ENCODE results near the gene PPFIBP2. TPM values are rescaled to one million over a fixed set of nuclear protein-coding genes. Genes with fewer than 3 reads are reported as not detected.
A peak's percentile ranks its signal among the peaks of the same experiment; 100 is the strongest.

The PPFIBP2 gene
- total and polyA plus RNA-seq, 2 of the 13 experiments (the other 11 are each of a cell fraction or from before 2014, with no cell fraction given), result 15.0 to 52.5 TPM

DNA sequence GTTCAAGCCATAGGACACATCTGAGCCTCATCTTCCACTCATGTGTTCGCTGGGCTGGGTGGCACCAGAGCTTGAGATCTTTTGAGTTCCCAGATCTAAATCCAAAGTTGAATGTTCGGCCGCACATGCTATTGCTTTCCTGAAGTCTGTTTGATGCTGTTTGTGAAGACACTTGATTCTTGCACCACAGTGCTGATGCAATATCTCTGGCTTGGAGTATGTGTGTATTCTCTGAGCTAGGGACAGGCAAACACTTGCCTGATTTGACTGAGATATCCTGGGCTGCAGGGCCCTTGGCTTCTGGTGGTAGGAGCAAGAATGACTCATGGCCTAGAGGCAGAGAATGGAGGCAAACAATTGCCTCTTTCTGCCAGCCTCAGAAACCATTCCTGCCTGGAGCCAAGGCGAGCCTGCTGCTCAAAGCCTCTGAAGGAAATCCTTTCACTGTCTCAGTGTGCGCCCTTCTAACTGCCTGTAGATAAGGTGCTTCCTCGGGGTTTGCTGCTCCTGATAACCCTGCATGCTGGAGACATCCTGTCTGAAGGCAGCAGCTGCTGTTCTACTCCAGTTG lies 86.5 kb downstream of the PPFIBP2 start (continued):
- TF ChIP-seq, protein P1, sequence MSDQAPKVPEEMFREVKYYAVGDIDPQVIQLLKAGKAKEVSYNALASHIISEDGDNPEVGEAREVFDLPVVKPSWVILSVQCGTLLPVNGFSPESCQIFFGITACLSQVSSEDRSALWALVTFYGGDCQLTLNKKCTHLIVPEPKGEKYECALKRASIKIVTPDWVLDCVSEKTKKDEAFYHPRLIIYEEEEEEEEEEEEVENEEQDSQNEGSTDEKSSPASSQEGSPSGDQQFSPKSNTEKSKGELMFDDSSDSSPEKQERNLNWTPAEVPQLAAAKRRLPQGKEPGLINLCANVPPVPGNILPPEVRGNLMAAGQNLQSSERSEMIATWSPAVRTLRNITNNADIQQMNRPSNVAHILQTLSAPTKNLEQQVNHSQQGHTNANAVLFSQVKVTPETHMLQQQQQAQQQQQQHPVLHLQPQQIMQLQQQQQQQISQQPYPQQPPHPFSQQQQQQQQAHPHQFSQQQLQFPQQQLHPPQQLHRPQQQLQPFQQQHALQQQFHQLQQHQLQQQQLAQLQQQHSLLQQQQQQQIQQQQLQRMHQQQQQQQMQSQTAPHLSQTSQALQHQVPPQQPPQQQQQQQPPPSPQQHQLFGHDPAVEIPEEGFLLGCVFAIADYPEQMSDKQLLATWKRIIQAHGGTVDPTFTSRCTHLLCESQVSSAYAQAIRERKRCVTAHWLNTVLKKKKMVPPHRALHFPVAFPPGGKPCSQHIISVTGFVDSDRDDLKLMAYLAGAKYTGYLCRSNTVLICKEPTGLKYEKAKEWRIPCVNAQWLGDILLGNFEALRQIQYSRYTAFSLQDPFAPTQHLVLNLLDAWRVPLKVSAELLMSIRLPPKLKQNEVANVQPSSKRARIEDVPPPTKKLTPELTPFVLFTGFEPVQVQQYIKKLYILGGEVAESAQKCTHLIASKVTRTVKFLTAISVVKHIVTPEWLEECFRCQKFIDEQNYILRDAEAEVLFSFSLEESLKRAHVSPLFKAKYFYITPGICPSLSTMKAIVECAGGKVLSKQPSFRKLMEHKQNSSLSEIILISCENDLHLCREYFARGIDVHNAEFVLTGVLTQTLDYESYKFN (CRISPR knock-in tag; conservative IDR thresholded peaks at IDR 0.05), result peak; percentile 45; the same call in 1 of the 2 replicates
- TF ChIP-seq POLR2AphosphoS2 (IDR thresholded peaks at IDR 0.05; ENCODE audit: low read depth, low read length) (no peak), KAT8 (CRISPR knock-in tag; IDR thresholded peaks at IDR 0.05) (peak; percentile 68; the same call in 1 of the 2 replicates), ZNF678 (CRISPR knock-in tag; IDR thresholded peaks at IDR 0.05) (no peak), ARNT2 (CRISPR knock-in tag; IDR thresholded peaks at IDR 0.05; ENCODE audit: low read depth) (no peak), ZNF644 (CRISPR knock-in tag; IDR thresholded peaks at IDR 0.05; ENCODE audit: low read depth) (peak; percentile 96), ZNF44 (CRISPR knock-in tag; IDR thresholded peaks at IDR 0.05) (no peak), THAP11 (CRISPR knock-in tag; IDR thresholded peaks at IDR 0.05) (peak; percentile 80), STAG1 (CRISPR knock-in tag; IDR thresholded peaks at IDR 0.05) (peak; percentile 18; the same call in 1 of the 2 replicates), SOX6 (IDR thresholded peaks at IDR 0.05) (no peak), SOX6 (CRISPR knock-in tag; IDR thresholded peaks at IDR 0.05) (peak; percentile 91), ZNF331 (CRISPR knock-in tag; IDR thresholded peaks at IDR 0.05) (peak; percentile 78; the same call in 1 of the 2 replicates), FOSL1 (CRISPR knock-in tag; IDR thresholded peaks at IDR 0.05; ENCODE audit: borderline replicate concordance) (peak; percentile 84; the same call in 1 of the 2 replicates), GABPA (IDR thresholded peaks at IDR 0.05; ENCODE audit: low read depth, low read length) (no peak), GABPA (CRISPR knock-in tag; IDR thresholded peaks at IDR 0.05; ENCODE audit: low read depth) (peak; percentile 17; the same call in 1 of the 2 replicates), ZBTB21 (CRISPR knock-in tag; IDR thresholded peaks at IDR 0.05) (no peak), LCORL (IDR thresholded peaks at IDR 0.05) (no peak), LCORL (CRISPR knock-in tag; IDR thresholded peaks at IDR 0.05) (peak; percentile 40; the same call in 1 of the 2 replicates), GATA4 (IDR thresholded peaks at IDR 0.05; ENCODE audit: borderline replicate concordance, low read depth) (0 out of 2 replicates have a peak, but pooled peaks have one; percentile 16), HOXA7 (CRISPR knock-in tag; IDR thresholded peaks at IDR 0.05) (no peak), ISL2 (CRISPR knock-in tag; IDR thresholded peaks at IDR 0.05) (peak; percentile 72), ZNF232 (CRISPR knock-in tag; IDR thresholded peaks at IDR 0.05; ENCODE audit: borderline replicate concordance) (0 out of 2 replicates have a peak, but pooled peaks have one; percentile 16)
- TF ChIP-seq, protein P2, sequence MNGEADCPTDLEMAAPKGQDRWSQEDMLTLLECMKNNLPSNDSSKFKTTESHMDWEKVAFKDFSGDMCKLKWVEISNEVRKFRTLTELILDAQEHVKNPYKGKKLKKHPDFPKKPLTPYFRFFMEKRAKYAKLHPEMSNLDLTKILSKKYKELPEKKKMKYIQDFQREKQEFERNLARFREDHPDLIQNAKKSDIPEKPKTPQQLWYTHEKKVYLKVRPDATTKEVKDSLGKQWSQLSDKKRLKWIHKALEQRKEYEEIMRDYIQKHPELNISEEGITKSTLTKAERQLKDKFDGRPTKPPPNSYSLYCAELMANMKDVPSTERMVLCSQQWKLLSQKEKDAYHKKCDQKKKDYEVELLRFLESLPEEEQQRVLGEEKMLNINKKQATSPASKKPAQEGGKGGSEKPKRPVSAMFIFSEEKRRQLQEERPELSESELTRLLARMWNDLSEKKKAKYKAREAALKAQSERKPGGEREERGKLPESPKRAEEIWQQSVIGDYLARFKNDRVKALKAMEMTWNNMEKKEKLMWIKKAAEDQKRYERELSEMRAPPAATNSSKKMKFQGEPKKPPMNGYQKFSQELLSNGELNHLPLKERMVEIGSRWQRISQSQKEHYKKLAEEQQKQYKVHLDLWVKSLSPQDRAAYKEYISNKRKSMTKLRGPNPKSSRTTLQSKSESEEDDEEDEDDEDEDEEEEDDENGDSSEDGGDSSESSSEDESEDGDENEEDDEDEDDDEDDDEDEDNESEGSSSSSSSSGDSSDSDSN (CRISPR knock-in tag; IDR thresholded peaks at IDR 0.05), result peak; percentile 35; the same call in 1 of the 2 replicates
- TF ChIP-seq, protein P3, sequence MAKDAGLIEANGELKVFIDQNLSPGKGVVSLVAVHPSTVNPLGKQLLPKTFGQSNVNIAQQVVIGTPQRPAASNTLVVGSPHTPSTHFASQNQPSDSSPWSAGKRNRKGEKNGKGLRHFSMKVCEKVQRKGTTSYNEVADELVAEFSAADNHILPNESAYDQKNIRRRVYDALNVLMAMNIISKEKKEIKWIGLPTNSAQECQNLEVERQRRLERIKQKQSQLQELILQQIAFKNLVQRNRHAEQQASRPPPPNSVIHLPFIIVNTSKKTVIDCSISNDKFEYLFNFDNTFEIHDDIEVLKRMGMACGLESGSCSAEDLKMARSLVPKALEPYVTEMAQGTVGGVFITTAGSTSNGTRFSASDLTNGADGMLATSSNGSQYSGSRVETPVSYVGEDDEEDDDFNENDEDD (CRISPR knock-in tag; IDR thresholded peaks at IDR 0.05; ENCODE audit: borderline replicate concordance), result peak; percentile 28; the same call in 1 of the 2 replicates
- TF ChIP-seq, protein P4, sequence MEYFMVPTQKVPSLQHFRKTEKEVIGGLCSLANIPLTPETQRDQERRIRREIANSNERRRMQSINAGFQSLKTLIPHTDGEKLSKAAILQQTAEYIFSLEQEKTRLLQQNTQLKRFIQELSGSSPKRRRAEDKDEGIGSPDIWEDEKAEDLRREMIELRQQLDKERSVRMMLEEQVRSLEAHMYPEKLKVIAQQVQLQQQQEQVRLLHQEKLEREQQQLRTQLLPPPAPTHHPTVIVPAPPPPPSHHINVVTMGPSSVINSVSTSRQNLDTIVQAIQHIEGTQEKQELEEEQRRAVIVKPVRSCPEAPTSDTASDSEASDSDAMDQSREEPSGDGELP (IDR thresholded peaks at IDR 0.05; ENCODE audit: borderline replicate concordance, low read depth), result no peak
